SIG-M5 treated with dmso at 0.1 percent for 504 hours (cell line): ENCODE measurements around the gene SLC35F2.

Source experiments
- DNase-seq: peaks from one replicate; lab custom pipeline; 2025; ENCODE audit not compliant: unreplicated experiment; lab: John Stamatoyannopoulos, UW

Gene SLC35F2

DNA sequence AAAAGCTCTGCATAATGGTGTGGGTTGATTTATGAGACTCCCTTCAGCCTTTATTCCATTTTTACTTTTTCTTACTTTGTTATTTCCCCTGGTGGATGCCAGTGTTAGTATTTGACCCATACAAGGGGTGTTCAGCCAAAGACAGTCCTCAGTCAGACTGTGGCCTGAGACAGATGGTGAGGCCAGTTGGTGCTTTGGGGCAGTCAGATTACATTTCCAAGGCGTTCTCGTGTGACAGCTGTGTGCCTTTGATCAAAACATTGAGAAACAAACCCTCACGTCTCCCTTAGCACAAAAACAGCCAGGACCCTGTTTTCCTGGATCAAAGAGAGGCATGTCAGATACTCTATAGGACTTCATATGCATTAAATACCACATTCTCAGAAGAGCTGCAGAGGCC, 115.4 kb downstream of the SLC35F2 start:
- DNase-seq, result no peak

- peak; percentile 76 for DNase-seq
These were observed 117.4 kb downstream of the SLC35F2 start for GRCh38 chr11:107741044-107741823.
